Heart right ventricle (tissue), 16 donors: Measurements from ENCODE around the gene SLC22A6. TPM values are rescaled to one million over a fixed set of nuclear protein-coding genes. Genes with fewer than 3 reads are reported as not detected.

Experiments used
- ATAC-seq, 8 donors: fragments of 200-7000 bp; cut with Tn5 transposase; one replicate each; pipeline ENCODE4 v1.9.1; 2020; ENCODE audit warnings: mild to moderate bottlenecking in 8 of 8, moderate library complexity in 8 of 8, moderate number of reproducible peaks in 1 of 8
- DNase-seq, 2 donors: peaks; one replicate each; pipeline ENCODE4 v3.0.0-alpha.2; 2020
- H3K27ac ChIP-seq, 10 donors: fragments of 200-600 bp; sonication (generic) in 2 of 10; one replicate each; pipeline versions ENCODE4 v1.5.0 to v1.8.0; 2020 to 2022; ENCODE audit warnings: mild to moderate bottlenecking in 3 of 10
- H3K27me3 ChIP-seq, 7 donors: fragments of 200-600 bp; one replicate each; pipeline ENCODE4 v1.8.0; 2021 to 2022; ENCODE audit warnings: mild to moderate bottlenecking in 2 of 7
- H3K36me3 ChIP-seq, 9 donors: fragments of 200-600 bp; sonication (generic) in 1 of 9; one replicate each; pipeline versions ENCODE4 v1.5.0 to v1.8.0; 2020 to 2022; ENCODE audit warnings: mild to moderate bottlenecking in 2 of 9
- H3K4me1 ChIP-seq, 9 donors: fragments of 200-600 bp; sonication (generic) in 1 of 9; one replicate each; pipeline versions ENCODE4 v1.5.0 to v1.8.0; 2020 to 2022; ENCODE audit warnings: mild to moderate bottlenecking in 4 of 9
- H3K4me3 ChIP-seq, 10 donors: fragments of 200-600 bp; sonication (generic) in 2 of 10; one replicate each; pipeline versions ENCODE4 v1.5.0 to v1.8.0; 2020 to 2022; ENCODE audit warnings: mild to moderate bottlenecking in 7 of 10, moderate library complexity in 2 of 10
- H3K9me3 ChIP-seq, 11 donors: fragments of 200-600 bp in 10 of 11; sonication (generic) in 2 of 11; one replicate each; pipeline versions ENCODE4 v1.5.0 to v1.8.0; 2013 to 2022; ENCODE audit warnings: mild to moderate bottlenecking in 2 of 11, control low read depth in 1 of 11, moderate library complexity in 1 of 11
- WGBS, 2 donors: extraction: QIAGEN DNeasy Blood & Tissue Kit; methylation state at CpG; one replicate each; pipeline ENCODE4 v1.1.7; 2013; ENCODE audit warnings: inconsistent platforms in 1 of 2; 5-methylcytosine and 5-hydroxymethylcytosine counted together
- intact Hi-C, 10 donors: fragments of 100-400 bp; cut with DNase I; formaldehyde crosslinking; loops; one replicate each; pipeline versions ENCODE4 v1.11.1 to v1.14.2; 2022
- long read RNA-seq, 3 donors: library from polyadenylated mRNA; unstranded; transcript quantifications; one replicate each; pipeline ENCODE4 v2.0.0, GENCODE V29; 2020 to 2021
- polyA plus RNA-seq, 2 donors: library from polyadenylated mRNA; stranded (reverse); fragments of 200-250 nt; gene quantifications; one replicate each; pipeline ENCODE4 v1.2.3, GENCODE V29; 2013
- total RNA-seq, 10 donors: library from RNA; stranded (reverse); fragmentation: NEBNext Ultra II Directional in 3 of 10; extraction: Animal tissue kit (Norgen Biotek cat#: 25700) in 3 of 10; gene quantifications; one replicate each; pipeline versions ENCODE4 v1.2.1 to v1.2.4, GENCODE V29; 2021 to 2023
- TF ChIP-seq, protein P1 (sequence below), 9 donors: fragments of 200-600 bp; sonication (generic) in 2 of 9; IDR thresholded peaks; one replicate each; pipeline versions ENCODE4 v1.5.0 to v1.8.0; 2021 to 2022; ENCODE audit warnings: antibody characterized with exemption in 9 of 9, mild to moderate bottlenecking in 5 of 9, moderate library complexity in 1 of 9
- donor health status: Arrhythmogenic right ventricular cardiomyopathy.
- donor health status: ischemic (EF 13 %, LVEDD 7.1; RV severe dilation, severe dysfunction).
- donor health status: healthy with polysubstance abuse.
- donor health status: DM: no; HTN: yes; CAD: no.
- donor health status: DM: no; HTN: no; CAD: no.
- donor health status: ischemic (EF 25% LVEDD 6.9; RV normal size, moderate dysfunction).
- donor health status: ischemic (EF 25% LVEDD 5.7; RV mildly dilated, moderate dysfunction).
- donor health status: healthy.
- donor health status: DM: yes; HTN: yes; CAD: no.
- donor health status: Ischemic cardiomyopathy.
- donor health status: ischemic (EF 35%, LVEDD 5.7; RV mildly dilated, moderate dysfunction).
- donor health status: nonischemic (EF 11% LVEDD 7.7; RV severe dilation, severe dysfunction).
- donor health status: DM: yes; HTN: yes; CAD: no.
- donor health status: PGD.
- donor health status: ischemic (EF 29% LVEDD 5.4; RV normal size, mild dysfunction).
- donor health status: nonischemic (EF 23%, LVEDD 6.1; RV moderate dilation, normal function).

SLC22A6 gene, protein sequence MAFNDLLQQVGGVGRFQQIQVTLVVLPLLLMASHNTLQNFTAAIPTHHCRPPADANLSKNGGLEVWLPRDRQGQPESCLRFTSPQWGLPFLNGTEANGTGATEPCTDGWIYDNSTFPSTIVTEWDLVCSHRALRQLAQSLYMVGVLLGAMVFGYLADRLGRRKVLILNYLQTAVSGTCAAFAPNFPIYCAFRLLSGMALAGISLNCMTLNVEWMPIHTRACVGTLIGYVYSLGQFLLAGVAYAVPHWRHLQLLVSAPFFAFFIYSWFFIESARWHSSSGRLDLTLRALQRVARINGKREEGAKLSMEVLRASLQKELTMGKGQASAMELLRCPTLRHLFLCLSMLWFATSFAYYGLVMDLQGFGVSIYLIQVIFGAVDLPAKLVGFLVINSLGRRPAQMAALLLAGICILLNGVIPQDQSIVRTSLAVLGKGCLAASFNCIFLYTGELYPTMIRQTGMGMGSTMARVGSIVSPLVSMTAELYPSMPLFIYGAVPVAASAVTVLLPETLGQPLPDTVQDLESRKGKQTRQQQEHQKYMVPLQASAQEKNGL
- not detected for total RNA-seq
- polyA plus RNA-seq, result not detected
- long read RNA-seq, donor 1, result 0 reads
- long read RNA-seq, donor 2, result 0 reads
- long read RNA-seq, donor 3, result 0 reads

GRCh38 chr11:62984451-62984991 lies at the start of gene SLC22A6:
Gene SLC22A6 (minus strand): TSS chr11:62984967. CDS start chr11:62984690, 277 bp downstream.
- H3K36me3 ChIP-seq, result no peaks in the 10 kb centered on the region
- H3K4me3 ChIP-seq, result no peak within 1 kb of the TSS
- no peaks in the 10 kb centered on the region for H3K4me1 ChIP-seq
- TF ChIP-seq, protein P1, sequence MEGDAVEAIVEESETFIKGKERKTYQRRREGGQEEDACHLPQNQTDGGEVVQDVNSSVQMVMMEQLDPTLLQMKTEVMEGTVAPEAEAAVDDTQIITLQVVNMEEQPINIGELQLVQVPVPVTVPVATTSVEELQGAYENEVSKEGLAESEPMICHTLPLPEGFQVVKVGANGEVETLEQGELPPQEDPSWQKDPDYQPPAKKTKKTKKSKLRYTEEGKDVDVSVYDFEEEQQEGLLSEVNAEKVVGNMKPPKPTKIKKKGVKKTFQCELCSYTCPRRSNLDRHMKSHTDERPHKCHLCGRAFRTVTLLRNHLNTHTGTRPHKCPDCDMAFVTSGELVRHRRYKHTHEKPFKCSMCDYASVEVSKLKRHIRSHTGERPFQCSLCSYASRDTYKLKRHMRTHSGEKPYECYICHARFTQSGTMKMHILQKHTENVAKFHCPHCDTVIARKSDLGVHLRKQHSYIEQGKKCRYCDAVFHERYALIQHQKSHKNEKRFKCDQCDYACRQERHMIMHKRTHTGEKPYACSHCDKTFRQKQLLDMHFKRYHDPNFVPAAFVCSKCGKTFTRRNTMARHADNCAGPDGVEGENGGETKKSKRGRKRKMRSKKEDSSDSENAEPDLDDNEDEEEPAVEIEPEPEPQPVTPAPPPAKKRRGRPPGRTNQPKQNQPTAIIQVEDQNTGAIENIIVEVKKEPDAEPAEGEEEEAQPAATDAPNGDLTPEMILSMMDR (IDR thresholded peaks at IDR 0.05), result no peak
- no peaks in the 10 kb centered on the region for H3K9me3 ChIP-seq
- no peak for DNase-seq
- 67 to 71% methylated on average over 14 of the region's 14 CpGs for WGBS, 2 donors
- H3K27me3 ChIP-seq, result peaks cover 0 to 4% (median 0%) of the 10 kb centered on the region in 7 donors
- no peak for ATAC-seq
- H3K27ac ChIP-seq, result no peak within 1 kb of the TSS
- intact Hi-C loops, result no loop called here

DNA sequence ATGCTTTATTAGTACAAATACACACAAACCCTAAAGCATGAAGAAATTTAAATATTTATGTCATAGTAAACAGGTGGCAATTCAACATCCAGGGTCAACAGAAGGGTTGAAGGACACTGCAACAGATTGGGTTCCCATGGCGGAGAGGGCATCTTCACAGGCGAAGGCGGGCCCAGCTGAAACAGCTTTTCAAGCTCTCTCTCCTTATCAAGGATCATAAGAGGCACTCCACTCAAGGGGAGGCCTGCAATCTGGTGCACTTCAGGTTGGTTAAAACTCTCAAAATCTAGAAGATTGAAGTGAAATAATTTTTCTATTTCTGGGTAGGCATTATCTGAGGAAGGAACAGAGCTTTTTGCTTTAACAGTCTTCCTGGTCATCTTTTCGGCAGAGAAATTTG lies 47.7 kb upstream of the SLC22A6 start:
- no peak for ATAC-seq
- Histone ChIP-seq H3K27ac (no peak overlapping the region), H3K36me3 (no peaks in the 10 kb centered on the region), H3K27me3 (peaks cover 0 to 27% (median 0%) of the 10 kb centered on the region in 7 donors), H3K9me3 (peaks cover 0 to 9% (median 0%) of the 10 kb centered on the region in 11 donors), H3K4me1 (peaks cover 0 to 3% (median 0%) of the 10 kb centered on the region in 9 donors), H3K4me3 (no peak overlapping the region)
- 88% methylated on average over 4 of the region's 4 CpGs for WGBS, 2 donors
- intact Hi-C loops, result loop anchor here in 6 of 10 donors (5.0 to 10.0 kb wide), 3 partner anchors 180 to 602 kb away; no protein-coding TSS in a partner anchor
- no peak for DNase-seq
- TF ChIP-seq, protein P1 (IDR thresholded peaks at IDR 0.05), result no peak

- Histone ChIP-seq H3K36me3 (no peaks in the 10 kb centered on the region), H3K4me3 (no peak overlapping the region), H3K9me3 (no peaks in the 10 kb centered on the region), H3K27ac (no peak overlapping the region), H3K27me3 (peaks cover 0 to 19% (median 3%) of the 10 kb centered on the region in 7 donors), H3K4me1 (peaks cover 0 to 8% (median 5%) of the 10 kb centered on the region in 9 donors)
- ATAC-seq (peak; percentile 88 to 95 (median 90)), DNase-seq (peak; percentile 86 to 89)
- TF ChIP-seq, protein P1 (IDR thresholded peaks at IDR 0.05), result peak; percentile 97 to 100 (median 100)
- 13% methylated on average over 19 of the region's 19 CpGs for WGBS, 2 donors
- intact Hi-C loops, result loop anchor here (1.0 to 2.0 kb wide), 3 partner anchors 113 to 118 kb away; no protein-coding TSS in a partner anchor
Measured at GRCh38 chr11:63023841-63024648, 39.3 kb upstream of the SLC22A6 start.
